Testis (tissue), 3 donors: ENCODE data around the gene ALK. TPM values are rescaled to one million over a fixed set of nuclear protein-coding genes. Genes with fewer than 3 reads are reported as not detected.
A peak's percentile ranks its signal among the peaks of the same experiment; 100 is the strongest.

Experiments
- DNase-seq: peaks from one replicate; pipeline ENCODE4 v3.0.0-alpha.2; 2019
- H3K27ac ChIP-seq, 2 donors: fragments of 200-600 bp; sonication (generic); one replicate each; pipeline ENCODE4 v1.5.1; 2019
- H3K27me3 ChIP-seq: fragments of 200-600 bp; sonication (generic); one replicate; pipeline ENCODE4 v1.5.1; 2019
- H3K36me3 ChIP-seq: fragments of 200-600 bp; sonication (generic); one replicate; pipeline ENCODE4 v1.5.1; 2017; ENCODE audit warnings: low read depth; ENCODE audit errors: missing control alignments
- H3K4me1 ChIP-seq: fragments of 200-600 bp; sonication (generic); one replicate; pipeline ENCODE4 v1.5.1; 2019
- H3K4me3 ChIP-seq, 2 donors: fragments of 200-600 bp; sonication (generic); one replicate each; pipeline ENCODE4 v1.5.1; 2017 to 2019
- H3K9me3 ChIP-seq: fragments of 200-600 bp; sonication (generic); one replicate; pipeline ENCODE4 v1.5.1; 2017
- POLR2A ChIP-seq: fragments of 450-650 bp; IDR thresholded peaks from one replicate; pipeline ENCODE4 v1.6.1; 2017; ENCODE audit warnings: antibody characterized with exemption, mild to moderate bottlenecking, moderate library complexity
- WGBS, 2 donors: methylation state at CpG; one replicate each; pipeline ENCODE4 v1.1.5; 2018; 5-methylcytosine and 5-hydroxymethylcytosine counted together
- intact Hi-C: fragments of 100-400 bp; cut with DNase I; formaldehyde crosslinking; loops from one replicate; pipeline ENCODE4 v1.15.1; 2023; ENCODE audit warnings: low total_unique reads
- polyA plus RNA-seq: library from polyadenylated mRNA; stranded (reverse); fragments of 350-450 nt; fragmentation: Illumina TruSeq; extraction: RNeasy Lipid Tissue Mini Kit (QIAGEN cat#74804); gene quantifications from one replicate; pipeline ENCODE4 v1.2.3, GENCODE V29; 2014; ENCODE audit warnings: low read depth, low replicate concordance; ENCODE audit not compliant: insufficient read depth
- total RNA-seq, 2 donors: library from RNA; depleted of rRNA; stranded (reverse); fragments of >200 nt; gene quantifications; one replicate each; pipeline ENCODE4 v1.2.3, GENCODE V29; 2016
- TF ChIP-seq, protein P1 (sequence below), 3 experiments: fragments of 450-650 bp in 2 of 3; fragments of 200-600 bp in 1 of 3; sonication (generic) in 1 of 3; IDR thresholded peaks; one replicate each; pipeline ENCODE4 v1.5.1; 2016 to 2019; ENCODE audit warnings: antibody characterized with exemption in 3 of 3, mild to moderate bottlenecking in 2 of 3, moderate library complexity in 1 of 3

ALK gene
- total and polyA plus RNA-seq, 3 donors from 2014 or later, result 2.1 to 3.8 (median 3.8) TPM

DNA sequence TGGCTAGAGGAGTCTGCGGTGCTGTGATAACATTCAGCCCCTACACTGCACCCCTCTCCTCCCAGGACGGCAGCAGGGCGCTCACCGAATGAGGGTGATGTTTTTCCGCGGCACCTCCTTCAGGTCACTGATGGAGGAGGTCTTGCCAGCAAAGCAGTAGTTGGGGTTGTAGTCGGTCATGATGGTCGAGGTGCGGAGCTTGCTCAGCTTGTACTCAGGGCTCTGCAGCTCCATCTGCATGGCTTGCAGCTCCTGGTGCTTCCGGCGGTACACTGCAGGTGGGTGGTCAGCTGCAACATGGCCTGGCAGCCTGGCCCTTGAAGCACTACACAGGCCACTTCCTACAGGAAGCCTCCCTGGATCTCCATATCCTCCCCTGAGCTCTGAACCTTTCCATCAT lies 698.1 kb downstream of the ALK start:
- Histone ChIP-seq H3K27me3 (no peaks in the 10 kb centered on the region), H3K4me3 (no peak overlapping the region), H3K27ac (no peak overlapping the region), H3K36me3 (no peaks in the 10 kb centered on the region), H3K4me1 (peaks cover 2% of the 10 kb centered on the region), H3K9me3 (no peaks in the 10 kb centered on the region)
- no peak for DNase-seq
- intact Hi-C loops, result no loop called here
- no peak for TF ChIP-seq POLR2A
- TF ChIP-seq, protein P1, sequence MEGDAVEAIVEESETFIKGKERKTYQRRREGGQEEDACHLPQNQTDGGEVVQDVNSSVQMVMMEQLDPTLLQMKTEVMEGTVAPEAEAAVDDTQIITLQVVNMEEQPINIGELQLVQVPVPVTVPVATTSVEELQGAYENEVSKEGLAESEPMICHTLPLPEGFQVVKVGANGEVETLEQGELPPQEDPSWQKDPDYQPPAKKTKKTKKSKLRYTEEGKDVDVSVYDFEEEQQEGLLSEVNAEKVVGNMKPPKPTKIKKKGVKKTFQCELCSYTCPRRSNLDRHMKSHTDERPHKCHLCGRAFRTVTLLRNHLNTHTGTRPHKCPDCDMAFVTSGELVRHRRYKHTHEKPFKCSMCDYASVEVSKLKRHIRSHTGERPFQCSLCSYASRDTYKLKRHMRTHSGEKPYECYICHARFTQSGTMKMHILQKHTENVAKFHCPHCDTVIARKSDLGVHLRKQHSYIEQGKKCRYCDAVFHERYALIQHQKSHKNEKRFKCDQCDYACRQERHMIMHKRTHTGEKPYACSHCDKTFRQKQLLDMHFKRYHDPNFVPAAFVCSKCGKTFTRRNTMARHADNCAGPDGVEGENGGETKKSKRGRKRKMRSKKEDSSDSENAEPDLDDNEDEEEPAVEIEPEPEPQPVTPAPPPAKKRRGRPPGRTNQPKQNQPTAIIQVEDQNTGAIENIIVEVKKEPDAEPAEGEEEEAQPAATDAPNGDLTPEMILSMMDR (IDR thresholded peaks at IDR 0.05), result no peak
- WGBS, 2 donors, result 91 to 94% methylated on average over 11 of the region's 11 CpGs

DNA sequence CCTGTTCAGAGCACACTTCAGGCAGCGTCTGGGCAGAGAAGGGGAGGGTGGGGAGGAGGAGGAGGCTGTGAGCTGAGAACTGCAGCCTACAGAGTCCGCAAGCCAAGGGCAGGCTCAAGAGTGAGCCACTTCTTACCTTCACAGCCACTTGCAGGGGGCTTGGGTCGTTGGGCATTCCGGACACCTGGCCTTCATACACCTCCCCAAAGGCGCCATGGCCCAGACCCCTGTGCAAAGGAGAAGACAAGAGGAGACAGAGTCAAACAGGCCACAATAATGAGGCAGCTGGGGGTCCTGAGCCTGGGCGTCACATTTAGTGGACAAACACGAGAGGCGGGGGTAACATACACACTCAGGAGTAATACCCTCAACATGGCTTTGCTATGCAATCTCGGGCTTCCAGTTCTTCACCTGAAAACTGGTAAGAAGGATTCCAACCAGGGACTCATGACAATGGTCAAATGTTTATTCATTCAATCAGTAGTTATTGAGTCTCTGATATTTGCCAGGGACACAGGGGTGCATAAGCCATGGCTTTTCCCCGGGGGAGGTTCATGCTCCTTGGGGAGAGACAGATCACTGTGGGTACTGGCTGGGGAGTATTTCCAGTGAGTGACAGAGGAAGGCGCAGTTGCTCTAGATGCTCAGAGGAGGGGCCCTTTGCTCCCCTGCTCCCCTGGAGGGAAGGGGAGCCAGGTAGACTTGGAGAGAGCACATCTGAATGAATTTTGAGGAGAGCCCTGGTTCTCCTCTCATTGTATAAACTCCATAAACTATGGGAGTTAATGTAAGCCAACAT lies 698.8 kb downstream of the ALK start:
- Histone ChIP-seq H3K9me3 (no peaks in the 10 kb centered on the region), H3K4me3 (no peak overlapping the region), H3K27ac (no peak overlapping the region), H3K4me1 (peaks cover 2% of the 10 kb centered on the region), H3K27me3 (no peaks in the 10 kb centered on the region), H3K36me3 (no peaks in the 10 kb centered on the region)
- no peak for DNase-seq
- 86 to 90% methylated on average over 11 of the region's 11 CpGs for WGBS, 2 donors
- intact Hi-C loops, result no loop called here
- TF ChIP-seq, protein P1 (IDR thresholded peaks at IDR 0.05), result no peak
- TF ChIP-seq POLR2A, result no peak

DNA sequence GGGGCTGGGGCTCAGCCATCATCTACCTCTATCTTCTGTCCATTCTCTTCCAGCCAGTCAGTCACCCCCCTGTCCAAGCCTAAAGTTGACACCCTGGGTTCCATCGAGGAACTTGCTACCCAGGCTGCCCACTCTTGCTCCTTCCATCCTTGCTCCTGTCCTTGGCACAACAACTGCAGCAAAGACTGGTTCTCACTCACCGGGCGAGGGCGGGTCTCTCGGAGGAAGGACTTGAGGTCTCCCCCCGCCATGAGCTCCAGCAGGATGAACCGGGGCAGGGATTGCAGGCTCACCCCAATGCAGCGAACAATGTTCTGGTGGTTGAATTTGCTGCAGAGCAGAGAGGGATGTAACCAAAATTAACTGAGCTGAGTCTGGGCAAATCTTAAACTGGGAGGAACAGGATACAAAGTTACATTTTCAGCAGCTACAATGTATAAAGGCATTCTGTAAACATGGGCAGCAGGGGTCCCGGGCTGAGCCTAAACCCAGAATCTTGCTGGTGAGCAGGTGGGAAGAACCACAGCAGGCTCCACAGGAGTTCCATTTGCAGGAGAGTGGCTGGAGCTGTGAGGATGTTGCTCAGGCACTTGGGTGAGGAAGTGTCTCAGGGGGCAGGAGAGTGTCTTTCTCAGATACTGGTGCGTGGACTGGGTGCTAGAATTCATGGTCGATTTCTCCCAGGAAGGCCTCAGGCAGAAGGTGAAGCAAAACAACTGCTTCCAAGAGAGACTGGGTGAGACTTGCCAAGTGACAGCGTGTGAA lies 700.7 kb downstream of the ALK start:
- WGBS, 2 donors, result 66 to 70% methylated on average over 12 of the region's 12 CpGs
- H3K36me3 ChIP-seq, result no peaks in the 10 kb centered on the region

DNA sequence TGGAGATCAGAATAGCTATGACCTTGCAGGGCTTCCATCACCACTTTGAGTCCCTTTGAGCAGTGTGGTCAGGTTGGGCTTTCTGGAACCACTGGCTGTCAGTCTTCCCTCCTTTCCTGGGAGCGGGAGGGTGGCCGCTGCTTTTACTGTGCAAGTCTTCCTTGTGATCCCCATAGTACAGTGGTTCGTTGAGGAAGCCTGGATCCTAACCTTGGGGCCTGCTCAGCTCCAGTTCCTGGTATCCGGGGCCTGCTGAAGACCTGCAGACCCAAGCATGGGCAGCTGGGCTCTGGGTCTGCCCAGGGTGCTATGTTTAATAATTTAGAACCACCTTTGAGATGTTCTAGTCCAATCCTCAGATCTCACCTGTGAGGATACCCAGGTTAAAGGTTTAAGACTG lies 702.0 kb downstream of the ALK start:
- Histone ChIP-seq H3K27ac (no peak overlapping the region), H3K4me1 (peaks cover 2% of the 10 kb centered on the region), H3K27me3 (no peaks in the 10 kb centered on the region), H3K36me3 (no peaks in the 10 kb centered on the region), H3K4me3 (no peak overlapping the region), H3K9me3 (no peaks in the 10 kb centered on the region)
- 75 to 89% methylated on average over 2 to 4 of the region's 4 CpGs for WGBS, 2 donors
- intact Hi-C loops, result no loop called here
- TF ChIP-seq, protein P1 (IDR thresholded peaks at IDR 0.05), result no peak
- no peak for TF ChIP-seq POLR2A
- DNase-seq, result no peak

More for the DNA sequence above, 700.7 kb downstream of the ALK start:
- DNase-seq, result peak; percentile 26
- intact Hi-C loops, result no loop called here
- no peak overlapping the region for H3K4me3 ChIP-seq
- H3K9me3 ChIP-seq, result no peaks in the 10 kb centered on the region
- no peaks in the 10 kb centered on the region for H3K27me3 ChIP-seq
- H3K4me1 ChIP-seq, result peaks cover 2% of the 10 kb centered on the region
- H3K27ac ChIP-seq, result no peak overlapping the region
- TF ChIP-seq POLR2A, result no peak
- TF ChIP-seq, protein P1 (IDR thresholded peaks at IDR 0.05), result no peak
